DND-41 (cell line): Measurements from ENCODE around the gene AIPL1.

Experiments
- ATAC-seq: fragments of 200-7000 bp; cut with Tn5 transposase; 3 replicates; pipeline ENCODE4 v1.9.1; 2021; ENCODE audit warnings: low read depth; ENCODE audit not compliant: insufficient read depth
- DNase-seq: peaks from one replicate; pipeline ENCODE4 v3.0.0-alpha.2; 2020
- H2AFZ ChIP-seq: 2 replicates; pipeline ENCODE4 v1.6.0; 2012; ENCODE audit warnings: low read depth, low read length
- H3K27ac ChIP-seq: 2 replicates; pipeline ENCODE4 v1.5.1; 2012; ENCODE audit warnings: low read length, inconsistent platforms
- H3K27me3 ChIP-seq: fragments of 200-600 bp; sonication (generic); 2 replicates; pipeline ENCODE4 v1.6.0; 2012; ENCODE audit warnings: low read length, mild to moderate bottlenecking, inconsistent platforms; ENCODE audit not compliant: insufficient read depth, poor library complexity
- H3K36me3 ChIP-seq: 2 replicates; pipeline ENCODE4 v1.5.1; 2012; ENCODE audit warnings: low read length, inconsistent platforms; ENCODE audit not compliant: insufficient read depth
- H3K4me1 ChIP-seq: 2 replicates; pipeline ENCODE4 v1.5.1; 2012; ENCODE audit warnings: mild to moderate bottlenecking, low read length; ENCODE audit not compliant: insufficient read depth
- H3K4me2 ChIP-seq: 2 replicates; pipeline ENCODE4 v1.6.0; 2012; ENCODE audit warnings: mild to moderate bottlenecking, moderate library complexity, low read length, inconsistent platforms; ENCODE audit not compliant: insufficient read depth
- H3K4me3 ChIP-seq, 2 experiments: fragments of 200-600 bp in 1 of 2; shearing (Covaris generic) in 1 of 2; 2 replicates each; pipeline ENCODE4 v1.5.1; 2012 to 2016; ENCODE audit warnings: inconsistent platforms in 2 of 2, low read length in 2 of 2, mild to moderate bottlenecking in 2 of 2, low read depth in 1 of 2, moderate library complexity in 1 of 2
- H3K79me2 ChIP-seq: 2 replicates; pipeline ENCODE4 v1.6.0; 2012; ENCODE audit warnings: low read length, inconsistent platforms; ENCODE audit not compliant: insufficient read depth
- H3K9ac ChIP-seq: 2 replicates; pipeline ENCODE4 v1.6.0; 2012; ENCODE audit warnings: low read depth, mild to moderate bottlenecking, inconsistent platforms, low read length, moderate library complexity
- H3K9me3 ChIP-seq: 2 replicates; pipeline ENCODE4 v1.5.1; 2012; ENCODE audit warnings: low read length, moderate library complexity, mild to moderate bottlenecking, inconsistent platforms; ENCODE audit not compliant: insufficient read depth, severe bottlenecking
- H4K20me1 ChIP-seq: 2 replicates; pipeline ENCODE4 v1.6.0; 2012; ENCODE audit warnings: low read length; ENCODE audit not compliant: insufficient read depth
- EZH2 ChIP-seq: IDR thresholded peaks from 3 replicates; pipeline ENCODE4 v1.6.1; 2012; ENCODE audit warnings: borderline replicate concordance, low read depth, mild to moderate bottlenecking, moderate library complexity, low read length, inconsistent platforms; ENCODE audit not compliant: severe bottlenecking
- TF ChIP-seq, protein P1 (sequence below): IDR thresholded peaks from 2 replicates; pipeline ENCODE4 v1.5.1; 2012; ENCODE audit warnings: borderline replicate concordance, low read length, moderate library complexity, mild to moderate bottlenecking; ENCODE audit not compliant: poor library complexity, severe bottlenecking; ENCODE audit errors: extremely low read depth

The AIPL1 gene

DNA sequence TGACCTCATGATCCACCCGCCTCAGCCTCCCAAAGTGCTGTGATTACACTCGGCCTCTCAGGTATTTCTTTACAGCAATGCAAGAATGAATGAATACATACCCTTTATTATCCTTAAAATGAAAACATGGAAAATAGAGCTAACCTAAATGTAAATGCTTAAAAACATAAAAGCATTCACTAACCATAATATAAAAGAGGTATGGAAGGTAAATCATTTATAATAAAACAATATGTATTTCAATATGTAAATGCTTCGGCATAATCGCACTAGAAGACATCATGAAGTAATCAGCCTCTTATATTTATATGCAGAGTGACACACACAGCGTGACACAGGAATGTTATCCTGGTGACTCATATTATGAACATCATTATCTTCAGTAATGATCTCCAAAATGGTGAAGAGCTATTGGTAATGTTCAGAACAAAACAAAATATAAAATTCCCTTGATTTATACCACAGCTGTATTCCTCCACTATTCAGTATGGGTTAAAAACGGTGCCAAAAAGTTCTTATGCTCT lies 53.9 kb downstream of the AIPL1 start:
- no peaks in the 10 kb centered on the region for H3K36me3 ChIP-seq
- H3K4me2 ChIP-seq = no peak overlapping the region
- no peak overlapping the region for H3K4me3 ChIP-seq
- H3K9me3 ChIP-seq = no peaks in the 10 kb centered on the region
- H3K27me3 ChIP-seq = peaks cover 6% of the 10 kb centered on the region
- DNase-seq (no peak), ATAC-seq (no peak)
- H3K79me2 ChIP-seq = no peaks in the 10 kb centered on the region
- H3K9ac ChIP-seq = no peak overlapping the region
- no peak overlapping the region for H3K27ac ChIP-seq
- no peaks in the 10 kb centered on the region for H4K20me1 ChIP-seq
- no peak for TF ChIP-seq EZH2
- TF ChIP-seq, protein P1, sequence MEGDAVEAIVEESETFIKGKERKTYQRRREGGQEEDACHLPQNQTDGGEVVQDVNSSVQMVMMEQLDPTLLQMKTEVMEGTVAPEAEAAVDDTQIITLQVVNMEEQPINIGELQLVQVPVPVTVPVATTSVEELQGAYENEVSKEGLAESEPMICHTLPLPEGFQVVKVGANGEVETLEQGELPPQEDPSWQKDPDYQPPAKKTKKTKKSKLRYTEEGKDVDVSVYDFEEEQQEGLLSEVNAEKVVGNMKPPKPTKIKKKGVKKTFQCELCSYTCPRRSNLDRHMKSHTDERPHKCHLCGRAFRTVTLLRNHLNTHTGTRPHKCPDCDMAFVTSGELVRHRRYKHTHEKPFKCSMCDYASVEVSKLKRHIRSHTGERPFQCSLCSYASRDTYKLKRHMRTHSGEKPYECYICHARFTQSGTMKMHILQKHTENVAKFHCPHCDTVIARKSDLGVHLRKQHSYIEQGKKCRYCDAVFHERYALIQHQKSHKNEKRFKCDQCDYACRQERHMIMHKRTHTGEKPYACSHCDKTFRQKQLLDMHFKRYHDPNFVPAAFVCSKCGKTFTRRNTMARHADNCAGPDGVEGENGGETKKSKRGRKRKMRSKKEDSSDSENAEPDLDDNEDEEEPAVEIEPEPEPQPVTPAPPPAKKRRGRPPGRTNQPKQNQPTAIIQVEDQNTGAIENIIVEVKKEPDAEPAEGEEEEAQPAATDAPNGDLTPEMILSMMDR = no peak
- H2AFZ ChIP-seq = no peak overlapping the region
- no peaks in the 10 kb centered on the region for H3K4me1 ChIP-seq

DNA sequence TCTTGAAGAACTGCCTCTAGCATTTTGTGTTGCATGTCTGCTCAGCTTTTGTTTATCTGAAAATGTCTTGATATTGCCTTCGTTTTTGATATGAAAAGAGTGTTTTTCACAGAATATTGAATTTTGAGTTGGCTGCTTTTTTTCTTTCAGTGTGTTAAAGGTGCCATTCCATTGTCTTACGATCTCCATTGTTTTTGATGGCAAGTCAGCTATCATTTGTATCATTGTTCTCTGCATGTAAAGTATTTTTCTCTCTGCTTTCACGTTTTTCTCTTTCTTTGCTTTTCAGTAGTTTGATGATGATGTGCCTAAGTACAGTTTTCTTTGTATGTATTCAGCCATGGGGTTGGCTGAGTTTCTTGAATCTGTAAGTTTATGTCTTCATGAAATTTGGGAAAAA lies 57.0 kb downstream of the AIPL1 start:
- Histone ChIP-seq H3K27ac (no peak overlapping the region), H3K9ac (no peak overlapping the region), H3K36me3 (no peaks in the 10 kb centered on the region), H3K4me3 (no peak overlapping the region), H3K4me2 (no peak overlapping the region), H3K27me3 (peaks cover 9% of the 10 kb centered on the region), H3K9me3 (no peaks in the 10 kb centered on the region), H2AFZ (no peak overlapping the region), H4K20me1 (no peaks in the 10 kb centered on the region), H3K79me2 (no peaks in the 10 kb centered on the region), H3K4me1 (no peaks in the 10 kb centered on the region)
- DNase-seq (no peak), ATAC-seq (no peak)
- TF ChIP-seq EZH2 = no peak
- TF ChIP-seq, protein P1 = no peak

DNA sequence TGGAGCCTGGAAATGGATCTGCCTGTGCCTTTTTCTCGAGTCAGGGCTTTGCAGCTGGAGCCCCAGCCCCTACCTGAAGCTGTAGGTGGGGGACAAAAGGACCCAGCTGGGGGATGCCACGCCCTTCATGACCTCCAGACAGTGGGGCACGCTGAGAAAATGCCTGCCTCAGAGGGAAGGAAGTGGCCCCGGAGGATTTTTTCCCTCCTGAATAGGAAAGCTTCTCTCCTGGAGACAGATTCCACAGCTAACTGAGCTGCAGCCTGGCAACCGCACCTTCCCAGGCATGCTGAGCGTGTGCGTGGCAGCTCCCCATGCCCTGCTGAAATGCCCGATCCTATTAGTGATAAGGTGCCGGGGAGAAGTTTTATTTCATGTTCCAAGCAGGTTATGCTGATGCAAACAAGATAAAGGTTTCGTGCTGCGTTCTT lies 58.0 kb downstream of the AIPL1 start:
- TF ChIP-seq EZH2 = no peak
- TF ChIP-seq, protein P1 = no peak
- H3K27me3 ChIP-seq = peaks cover 9% of the 10 kb centered on the region
- H3K4me3 ChIP-seq = no peak overlapping the region
- H3K4me1 ChIP-seq = no peaks in the 10 kb centered on the region
- no peak overlapping the region for H2AFZ ChIP-seq
- no peak for DNase-seq
- H3K9ac ChIP-seq = no peak overlapping the region
- no peaks in the 10 kb centered on the region for H3K36me3 ChIP-seq
- H3K9me3 ChIP-seq = no peaks in the 10 kb centered on the region
- H3K27ac ChIP-seq = no peak overlapping the region
- H4K20me1 ChIP-seq = no peaks in the 10 kb centered on the region
- no peak for ATAC-seq
- no peak overlapping the region for H3K4me2 ChIP-seq
- no peaks in the 10 kb centered on the region for H3K79me2 ChIP-seq

DNA sequence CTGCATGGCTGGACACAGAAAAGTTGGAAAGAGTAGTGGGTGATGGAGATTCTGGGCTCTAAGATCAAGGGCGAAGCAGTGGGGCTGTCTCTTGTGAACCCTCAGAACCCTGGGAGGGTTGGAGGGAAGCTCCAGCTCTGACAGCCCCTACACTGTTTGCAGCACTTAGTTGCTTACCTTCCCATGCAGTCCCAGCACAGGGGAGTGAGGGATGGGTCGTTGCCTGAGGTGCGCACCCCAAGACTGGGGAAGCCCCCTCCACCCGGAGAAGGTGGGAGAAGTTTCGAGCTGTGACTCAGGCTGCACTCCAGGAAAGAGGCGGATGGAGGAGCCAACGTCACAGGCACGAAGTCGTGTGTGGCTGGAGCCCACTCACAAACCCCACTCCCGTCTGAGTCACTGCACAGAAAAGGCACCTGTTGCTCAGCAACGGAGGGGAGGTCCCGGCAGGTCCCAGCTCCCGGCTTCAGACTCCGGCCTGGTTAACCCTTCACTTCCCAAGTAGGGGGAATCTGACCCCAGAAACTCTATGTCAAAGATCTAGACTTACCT lies 60.1 kb downstream of the AIPL1 start:
- Histone ChIP-seq H2AFZ (no peak overlapping the region), H4K20me1 (no peaks in the 10 kb centered on the region), H3K36me3 (no peaks in the 10 kb centered on the region), H3K79me2 (no peaks in the 10 kb centered on the region), H3K4me3 (no peak overlapping the region), H3K27ac (no peak overlapping the region), H3K27me3 (peaks cover 9% of the 10 kb centered on the region), H3K9me3 (no peaks in the 10 kb centered on the region), H3K4me1 (no peaks in the 10 kb centered on the region), H3K9ac (no peak overlapping the region), H3K4me2 (no peak overlapping the region)
- DNase-seq (no peak), ATAC-seq (no peak)
- TF ChIP-seq, protein P1 = no peak
- no peak for TF ChIP-seq EZH2
